GM21529 (cell line): ENCODE measurements around the gene EP300.
A peak's percentile ranks its signal among the peaks of the same experiment; 100 is the strongest.
"Not testable (repeated sequence)": the region's sequence is repeated elsewhere in the genome, so short reads cannot be mapped to it uniquely, and the experiment has no call there.

Experiments used
- ATAC-seq: cut with Tn5 transposase; IDR thresholded peaks from one replicate; pipeline ENCODE4 v1.9.1; 2021; ENCODE audit not compliant: unreplicated experiment

Gene EP300

DNA sequence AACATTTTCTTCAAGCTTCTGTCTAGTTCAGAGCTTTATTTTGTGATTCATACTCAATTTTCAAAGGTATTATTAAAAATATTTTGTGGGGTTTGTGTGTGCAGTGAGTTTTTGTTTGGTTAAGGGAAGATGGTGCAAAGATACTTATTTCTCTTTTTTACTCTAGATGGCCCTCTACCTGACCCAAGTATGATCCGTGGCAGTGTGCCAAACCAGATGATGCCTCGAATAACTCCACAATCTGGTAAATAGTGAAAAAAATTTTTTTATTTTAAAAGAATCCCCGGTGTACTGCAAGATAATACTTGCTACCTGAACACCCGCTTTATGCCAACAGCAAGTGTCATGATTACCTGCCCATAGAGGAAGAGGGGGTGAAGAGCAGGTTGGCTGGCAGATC lies 54.2 kb downstream of the EP300 start:
- no peak for ATAC-seq

DNA sequence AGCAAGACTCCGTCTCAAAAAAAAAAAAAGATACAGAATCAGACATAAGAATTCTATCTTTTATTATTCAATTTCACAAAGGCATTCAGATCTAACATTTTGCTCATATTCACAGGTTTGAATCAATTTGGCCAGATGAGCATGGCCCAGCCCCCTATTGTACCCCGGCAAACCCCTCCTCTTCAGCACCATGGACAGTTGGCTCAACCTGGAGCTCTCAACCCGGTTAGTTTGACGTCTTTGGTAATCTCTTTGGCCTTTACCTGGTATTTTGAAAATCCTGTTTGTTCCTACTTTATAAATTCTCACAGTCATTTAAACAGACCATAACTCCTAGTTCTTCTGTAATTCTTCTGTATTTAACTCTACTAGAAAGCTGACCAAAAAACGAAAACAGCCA lies 55.3 kb downstream of the EP300 start:
- no peak for ATAC-seq

DNA sequence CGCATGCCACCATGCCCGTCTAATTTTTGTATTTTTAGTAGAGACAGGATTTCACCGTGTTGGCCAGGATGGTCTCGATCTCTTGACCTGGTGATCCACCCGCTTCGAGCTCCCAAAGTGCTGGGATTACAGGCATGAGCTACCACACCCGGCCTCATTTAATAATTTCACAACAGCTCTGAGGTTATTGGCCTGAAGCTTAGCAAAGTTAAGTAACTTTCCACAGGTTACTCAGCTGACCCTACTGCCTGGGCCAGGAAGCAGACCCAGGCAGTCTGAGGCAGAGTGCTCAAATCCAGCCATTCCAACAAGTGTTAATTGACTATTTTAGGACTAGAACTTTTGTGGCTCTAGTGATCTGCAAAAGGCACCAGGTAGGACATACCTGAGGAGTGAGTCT lies 60.5 kb downstream of the EP300 start:
- no peak for ATAC-seq

DNA sequence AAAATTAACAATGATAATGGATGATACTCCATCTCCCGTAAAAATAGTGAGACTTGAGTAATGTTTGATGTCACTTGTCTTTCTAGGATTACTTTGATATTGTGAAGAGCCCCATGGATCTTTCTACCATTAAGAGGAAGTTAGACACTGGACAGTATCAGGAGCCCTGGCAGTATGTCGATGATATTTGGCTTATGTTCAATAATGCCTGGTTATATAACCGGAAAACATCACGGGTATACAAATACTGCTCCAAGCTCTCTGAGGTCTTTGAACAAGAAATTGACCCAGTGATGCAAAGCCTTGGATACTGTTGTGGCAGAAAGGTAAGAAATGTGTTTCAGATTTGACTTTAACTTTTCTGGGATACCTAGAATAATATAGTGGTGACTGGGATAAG lies 64.7 kb downstream of the EP300 start:
- no peak for ATAC-seq

DNA sequence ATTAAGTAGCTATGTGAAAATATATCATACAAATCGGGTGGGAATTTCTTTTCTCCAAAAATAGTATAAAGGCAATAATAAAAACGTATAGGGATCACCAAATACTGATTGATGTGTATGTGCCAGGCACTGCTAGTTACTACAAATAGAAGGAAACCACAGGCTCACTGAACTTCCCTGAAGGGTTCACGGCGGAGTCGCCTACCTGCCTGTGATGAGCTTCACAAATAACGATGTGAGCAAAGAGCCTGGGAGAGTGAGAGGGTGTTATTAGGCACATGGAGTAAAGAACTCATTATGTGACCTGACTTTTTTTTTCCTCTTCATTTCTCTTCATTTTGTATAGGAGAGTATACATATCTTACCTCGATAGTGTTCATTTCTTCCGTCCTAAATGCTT lies 76.8 kb downstream of the EP300 start:
- ATAC-seq, result no peak

DNA sequence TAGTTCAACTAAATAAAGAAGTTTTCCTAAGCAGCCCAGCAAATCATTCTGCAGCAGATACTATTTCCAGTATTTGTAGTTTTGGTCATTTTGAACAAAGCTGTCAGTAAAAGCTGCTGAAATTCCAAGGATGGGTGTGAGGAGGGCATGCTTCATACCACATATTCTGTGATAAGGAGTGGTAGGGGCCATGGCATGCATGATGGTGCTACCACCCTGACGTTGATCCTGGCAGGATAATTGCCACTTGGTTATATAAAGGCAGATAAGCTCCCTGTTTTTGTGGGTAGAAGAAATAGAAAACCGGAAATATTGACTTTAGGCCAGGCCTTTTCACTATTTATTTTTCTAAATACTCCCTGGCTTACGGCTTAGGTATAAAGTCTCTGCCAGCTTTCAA lies 79.6 kb downstream of the EP300 start:
- no peak for ATAC-seq

DNA sequence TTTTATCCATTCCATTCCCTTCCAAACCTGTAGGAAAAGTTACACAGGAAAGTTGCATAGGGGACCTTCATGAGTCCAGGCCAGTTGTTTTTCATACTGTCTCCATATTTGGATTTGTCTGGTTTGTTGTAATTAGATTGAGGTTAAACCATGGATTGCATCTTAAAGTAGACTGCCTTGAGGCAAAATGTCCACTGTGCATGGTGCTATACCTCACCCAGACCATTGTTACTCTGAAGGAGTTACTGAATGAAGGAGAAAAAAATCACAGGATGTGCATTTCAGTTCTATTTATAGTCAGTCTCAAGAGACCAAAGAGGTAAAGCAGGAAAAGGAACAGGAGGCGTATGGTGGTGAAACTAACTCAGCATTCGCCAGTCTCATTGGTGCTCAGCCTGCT lies 83.2 kb downstream of the EP300 start:
- no peak for ATAC-seq

DNA sequence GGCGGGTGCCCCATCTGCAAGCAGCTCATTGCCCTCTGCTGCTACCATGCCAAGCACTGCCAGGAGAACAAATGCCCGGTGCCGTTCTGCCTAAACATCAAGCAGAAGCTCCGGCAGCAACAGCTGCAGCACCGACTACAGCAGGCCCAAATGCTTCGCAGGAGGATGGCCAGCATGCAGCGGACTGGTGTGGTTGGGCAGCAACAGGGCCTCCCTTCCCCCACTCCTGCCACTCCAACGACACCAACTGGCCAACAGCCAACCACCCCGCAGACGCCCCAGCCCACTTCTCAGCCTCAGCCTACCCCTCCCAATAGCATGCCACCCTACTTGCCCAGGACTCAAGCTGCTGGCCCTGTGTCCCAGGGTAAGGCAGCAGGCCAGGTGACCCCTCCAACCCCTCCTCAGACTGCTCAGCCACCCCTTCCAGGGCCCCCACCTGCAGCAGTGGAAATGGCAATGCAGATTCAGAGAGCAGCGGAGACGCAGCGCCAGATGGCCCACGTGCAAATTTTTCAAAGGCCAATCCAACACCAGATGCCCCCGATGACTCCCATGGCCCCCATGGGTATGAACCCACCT lies 84.7 kb downstream of the EP300 start:
- ATAC-seq, result no peak

DNA sequence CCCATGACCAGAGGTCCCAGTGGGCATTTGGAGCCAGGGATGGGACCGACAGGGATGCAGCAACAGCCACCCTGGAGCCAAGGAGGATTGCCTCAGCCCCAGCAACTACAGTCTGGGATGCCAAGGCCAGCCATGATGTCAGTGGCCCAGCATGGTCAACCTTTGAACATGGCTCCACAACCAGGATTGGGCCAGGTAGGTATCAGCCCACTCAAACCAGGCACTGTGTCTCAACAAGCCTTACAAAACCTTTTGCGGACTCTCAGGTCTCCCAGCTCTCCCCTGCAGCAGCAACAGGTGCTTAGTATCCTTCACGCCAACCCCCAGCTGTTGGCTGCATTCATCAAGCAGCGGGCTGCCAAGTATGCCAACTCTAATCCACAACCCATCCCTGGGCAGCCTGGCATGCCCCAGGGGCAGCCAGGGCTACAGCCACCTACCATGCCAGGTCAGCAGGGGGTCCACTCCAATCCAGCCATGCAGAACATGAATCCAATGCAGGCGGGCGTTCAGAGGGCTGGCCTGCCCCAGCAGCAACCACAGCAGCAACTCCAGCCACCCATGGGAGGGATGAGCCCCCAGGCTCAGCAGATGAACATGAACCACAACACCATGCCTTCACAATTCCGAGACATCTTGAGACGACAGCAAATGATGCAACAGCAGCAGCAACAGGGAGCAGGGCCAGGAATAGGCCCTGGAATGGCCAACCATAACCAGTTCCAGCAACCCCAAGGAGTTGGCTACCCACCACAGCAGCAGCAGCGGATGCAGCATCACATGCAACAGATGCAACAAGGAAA lies 85.4 kb downstream of the EP300 start:
- no peak for ATAC-seq

DNA sequence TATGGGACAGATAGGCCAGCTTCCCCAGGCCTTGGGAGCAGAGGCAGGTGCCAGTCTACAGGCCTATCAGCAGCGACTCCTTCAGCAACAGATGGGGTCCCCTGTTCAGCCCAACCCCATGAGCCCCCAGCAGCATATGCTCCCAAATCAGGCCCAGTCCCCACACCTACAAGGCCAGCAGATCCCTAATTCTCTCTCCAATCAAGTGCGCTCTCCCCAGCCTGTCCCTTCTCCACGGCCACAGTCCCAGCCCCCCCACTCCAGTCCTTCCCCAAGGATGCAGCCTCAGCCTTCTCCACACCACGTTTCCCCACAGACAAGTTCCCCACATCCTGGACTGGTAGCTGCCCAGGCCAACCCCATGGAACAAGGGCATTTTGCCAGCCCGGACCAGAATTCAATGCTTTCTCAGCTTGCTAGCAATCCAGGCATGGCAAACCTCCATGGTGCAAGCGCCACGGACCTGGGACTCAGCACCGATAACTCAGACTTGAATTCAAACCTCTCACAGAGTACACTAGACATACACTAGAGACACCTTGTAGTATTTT lies 86.1 kb downstream of the EP300 start:
- ATAC-seq, result no peak

DNA sequence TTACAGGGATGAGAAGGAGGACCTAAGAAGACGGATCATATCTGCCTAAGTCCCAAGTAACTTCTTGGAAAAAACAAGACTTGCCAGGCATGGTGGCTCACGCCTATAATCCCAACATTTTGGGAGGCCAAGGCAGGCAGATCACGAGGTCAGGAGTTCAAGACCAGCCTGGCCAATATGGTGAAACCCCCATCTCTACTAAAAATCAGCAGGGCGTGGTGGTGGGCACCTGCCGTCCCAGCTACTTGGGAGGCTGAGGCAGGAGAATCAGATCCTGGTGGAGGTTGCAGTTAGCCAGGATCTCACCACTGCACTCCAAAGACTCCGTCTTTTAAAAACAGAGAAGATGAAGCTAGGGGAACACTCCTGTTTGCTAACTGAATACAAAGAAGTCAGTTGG lies 88.0 kb downstream of the EP300 start:
- ATAC-seq, result not testable (repeated sequence)

DNA sequence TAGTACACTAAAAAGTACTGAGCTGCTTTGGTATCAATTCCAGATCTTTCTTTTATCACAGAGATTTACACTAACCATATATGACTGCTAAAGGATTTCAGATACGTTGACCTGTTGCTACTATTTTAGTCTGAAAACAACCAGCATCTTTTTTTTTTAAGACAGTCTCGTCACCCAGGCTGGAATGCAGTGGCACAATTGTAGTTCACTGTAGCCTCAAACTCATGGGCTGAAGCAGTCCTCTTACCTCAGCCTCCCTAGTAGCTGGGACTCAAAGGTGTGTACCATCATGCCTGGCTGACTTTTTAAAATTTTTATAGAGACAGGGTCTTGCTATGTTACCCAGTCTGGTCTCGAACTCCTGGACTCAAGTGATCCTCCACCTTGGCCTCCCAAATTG lies 88.5 kb downstream of the EP300 start:
- ATAC-seq, result no peak

DNA sequence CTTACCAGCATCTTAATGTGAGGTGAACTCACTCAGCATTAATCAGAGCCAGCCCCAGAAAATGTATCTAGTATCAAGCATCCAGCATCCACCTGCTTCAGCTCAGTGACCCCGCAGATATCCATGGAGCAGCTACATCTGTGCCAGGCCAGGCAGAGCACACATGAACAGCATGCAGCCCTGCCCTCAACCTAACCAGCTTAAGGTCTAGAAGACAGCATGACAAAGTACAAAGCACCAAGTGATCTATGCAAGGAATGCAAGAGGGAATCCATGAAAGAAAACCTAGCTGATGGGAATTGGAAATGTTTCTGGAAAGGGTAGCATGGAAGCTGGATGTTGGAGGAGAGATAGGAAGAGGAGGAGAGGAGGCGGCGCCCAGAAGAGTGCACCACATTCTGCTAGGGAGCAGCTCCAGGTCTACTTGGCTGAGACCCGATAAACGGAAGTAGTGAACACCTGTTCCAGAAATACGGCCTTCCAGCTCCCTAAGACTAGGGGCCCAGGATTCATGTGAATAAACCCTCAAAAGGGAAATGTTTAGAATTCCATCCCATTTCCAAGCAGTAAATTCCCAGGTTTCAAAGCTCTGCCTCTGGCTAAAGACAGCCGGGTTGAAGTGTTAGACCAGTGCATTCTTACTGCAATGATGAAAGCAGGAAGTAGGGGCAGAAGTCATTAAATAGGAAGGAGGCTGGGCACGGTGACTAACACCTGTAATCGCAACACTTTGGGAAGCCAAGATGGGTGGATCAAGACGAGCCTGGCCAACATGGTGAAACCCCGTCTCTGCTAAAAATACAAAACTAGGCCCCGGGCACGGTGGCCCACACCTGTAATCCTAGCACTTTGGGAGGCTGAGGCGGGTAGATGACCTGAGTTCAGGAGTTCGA lies 89.2 kb downstream of the EP300 start:
- no peak for ATAC-seq

DNA sequence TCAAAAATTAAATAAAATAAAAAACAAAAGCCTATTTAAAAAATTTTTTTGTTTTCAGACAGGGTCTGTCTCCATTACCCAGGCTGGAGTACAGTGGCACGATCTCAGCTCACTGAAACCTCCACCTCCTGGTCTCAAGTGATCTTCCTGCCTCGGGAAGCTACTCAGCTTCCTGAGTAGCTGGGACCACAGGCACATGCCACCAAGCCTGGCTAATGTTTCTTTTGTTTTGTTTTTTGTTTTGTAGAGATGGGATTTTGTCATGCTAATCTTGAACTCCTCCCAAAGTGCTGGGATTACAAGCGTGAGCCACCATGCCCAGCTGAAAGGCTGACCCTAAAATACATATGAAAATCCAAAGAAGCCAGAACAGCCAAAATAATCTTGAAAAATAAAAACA lies 92.3 kb downstream of the EP300 start:
- ATAC-seq, result no peak

DNA sequence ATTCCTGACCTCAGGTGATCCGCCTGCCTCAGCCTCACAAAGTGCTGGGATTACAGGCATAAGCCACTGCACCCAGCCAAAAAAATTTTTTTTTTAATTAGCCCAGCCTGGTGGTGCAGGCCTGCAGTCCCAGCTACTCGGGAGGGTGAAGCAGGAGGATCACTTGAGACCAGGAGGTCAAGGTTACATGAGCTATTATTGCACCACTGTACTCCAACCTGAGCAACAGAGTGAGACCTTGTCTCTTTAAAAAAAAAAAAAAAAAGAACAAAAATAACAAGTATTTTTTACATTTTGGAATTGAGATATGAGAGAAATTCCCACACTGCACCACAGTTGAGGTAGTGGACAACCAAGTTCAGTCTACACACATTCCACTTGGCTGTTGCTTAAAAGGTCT lies 99.1 kb downstream of the EP300 start:
- ATAC-seq, result no peak

DNA sequence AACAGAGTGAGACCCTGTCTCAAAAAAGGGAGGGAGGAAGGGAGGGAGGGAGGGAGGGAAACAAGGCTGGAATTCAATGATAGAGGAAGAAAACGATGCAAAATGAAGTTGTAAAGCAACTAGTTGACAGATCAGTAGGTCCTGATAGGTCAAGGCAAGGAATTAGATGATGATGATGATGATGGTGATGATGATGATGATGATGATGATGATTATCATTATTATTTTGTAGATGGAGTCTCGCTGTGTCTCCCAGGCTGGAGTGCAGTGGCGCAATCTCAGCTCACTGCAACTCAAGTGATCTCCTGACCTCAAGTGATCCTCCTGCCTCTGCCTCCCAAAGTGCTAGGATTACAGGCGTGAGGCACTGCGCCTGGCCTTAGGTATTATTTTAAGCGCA lies 101.4 kb downstream of the EP300 start:
- ATAC-seq, result no peak

DNA sequence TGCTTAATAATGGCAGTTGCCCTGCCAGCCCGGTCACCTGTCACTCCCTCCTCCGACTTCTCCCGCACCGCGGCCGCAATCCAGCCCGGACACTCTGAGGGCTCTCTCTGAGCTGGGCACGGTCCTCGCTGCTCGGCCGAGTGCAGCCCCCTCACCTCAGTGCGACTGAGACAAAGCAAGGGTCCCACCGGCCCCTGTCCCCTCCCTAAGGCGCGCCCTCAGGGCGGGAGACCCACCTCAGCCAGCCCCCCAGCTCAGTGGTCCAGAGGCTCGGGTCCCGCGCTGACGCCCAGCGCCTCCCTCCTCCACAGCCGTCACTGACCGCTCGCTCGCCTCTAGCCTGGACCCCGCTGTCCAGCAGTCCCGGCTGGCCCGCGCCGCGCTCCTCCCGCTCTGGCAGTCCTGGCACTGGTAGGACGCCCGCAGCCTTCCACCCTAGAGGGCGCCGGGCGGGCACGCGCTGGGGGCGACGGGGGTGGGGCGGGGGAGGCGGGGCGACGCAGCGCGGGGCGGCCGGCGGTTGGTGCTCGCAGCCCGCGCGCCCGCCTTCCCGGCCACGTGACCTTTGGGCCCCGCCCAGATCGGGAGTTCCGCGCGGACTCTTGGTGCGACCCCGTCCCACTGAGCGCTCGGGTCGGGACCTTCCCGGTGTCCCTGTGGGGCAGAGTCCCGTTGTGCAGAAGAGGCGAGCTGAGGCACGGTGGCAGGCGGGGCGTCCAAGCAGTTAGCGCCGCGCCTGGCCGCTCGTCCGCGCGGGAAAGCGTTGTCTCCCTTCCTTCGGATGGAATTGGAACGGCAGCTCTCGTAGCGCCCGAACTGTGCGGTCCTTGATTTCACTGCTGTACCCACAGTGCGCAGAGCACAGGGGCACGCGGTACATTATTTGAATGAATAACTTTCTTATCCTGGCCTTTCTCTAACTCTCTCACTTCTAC lies 104.9 kb downstream of the EP300 start:
- ATAC-seq, result peak; percentile 83

DNA sequence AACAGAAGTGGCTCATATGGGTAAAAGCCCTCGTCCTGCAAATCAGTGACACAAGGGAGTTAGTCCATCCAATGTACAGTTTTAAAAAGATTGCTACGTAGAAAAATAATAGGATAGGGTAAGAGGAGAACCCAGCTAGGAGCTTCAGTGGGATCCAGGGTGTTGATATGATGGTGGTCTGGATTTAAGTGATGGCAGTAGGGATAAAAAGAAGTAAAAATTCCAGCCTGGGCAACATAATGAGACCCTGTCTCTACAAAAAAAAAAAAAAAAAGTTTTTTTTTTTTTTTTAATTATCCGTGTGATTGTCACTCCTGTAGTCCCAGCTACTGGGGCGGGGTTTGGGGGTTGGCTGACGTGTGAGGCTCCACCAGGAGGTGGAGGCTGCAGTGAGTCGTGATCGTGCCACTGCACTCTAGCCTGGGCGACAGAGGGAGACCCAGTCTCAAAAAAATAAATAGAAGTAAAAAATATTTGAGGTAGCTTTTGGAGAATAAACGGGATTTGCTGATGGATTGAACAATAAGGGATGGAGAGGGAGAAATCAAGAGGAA lies 105.7 kb downstream of the EP300 start:
- ATAC-seq, result no peak

DNA sequence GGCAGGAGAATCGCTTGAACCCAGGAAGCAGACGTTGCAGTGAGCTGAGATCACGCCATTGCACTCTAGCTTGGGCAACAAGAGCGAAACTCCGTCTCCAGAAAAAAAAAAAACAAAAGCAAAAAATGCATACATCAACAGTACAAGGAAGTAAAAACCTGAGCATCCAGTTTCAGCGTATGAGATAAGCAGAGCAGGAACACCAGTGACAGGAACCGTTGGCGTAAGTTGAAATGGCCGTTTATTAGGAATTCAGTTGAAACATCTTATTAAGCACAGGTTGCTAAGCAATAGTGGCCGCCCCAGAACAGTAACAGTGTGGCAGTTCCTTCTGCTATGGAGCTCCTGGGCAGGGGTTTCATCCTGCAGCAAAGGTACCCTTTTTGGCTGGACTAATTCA lies 108.7 kb downstream of the EP300 start:
- ATAC-seq, result no peak

DNA sequence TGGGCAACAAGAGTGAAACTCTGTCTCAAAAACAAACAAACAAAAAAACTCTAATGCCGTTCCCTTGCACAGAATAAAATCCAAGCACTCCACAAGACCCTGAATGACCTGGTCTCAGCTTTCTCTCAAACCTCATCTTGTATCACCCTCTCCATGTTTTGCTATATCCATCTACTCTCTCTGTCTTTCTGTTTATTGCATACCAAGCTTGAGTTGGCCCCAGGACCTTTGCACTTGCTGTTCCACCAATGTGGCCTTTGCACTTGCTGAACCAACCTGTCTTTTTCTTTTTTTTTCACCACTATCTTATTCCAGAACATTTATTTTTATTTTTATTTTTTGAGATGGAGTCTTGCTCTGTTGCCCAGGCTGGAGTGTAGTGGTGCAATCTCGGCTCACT lies 110.7 kb downstream of the EP300 start:
- no peak for ATAC-seq
